Measurements from ENCODE around the gene ENPP3.

ENPP3 gene

GRCh38 chr6:131727467-131727866 lies 90.4 kb downstream of the ENPP3 start:
- Histone ChIP-seq H2AFZ (ENCODE audit: low read depth, low read length) (no peak overlapping the region), H3K79me2 (ENCODE audit: insufficient read depth, low read length) (no peaks in the 10 kb centered on the region), H3K4me3 (ENCODE audit: low read depth in 1 of 2, low read length in 2 of 2) (no peak overlapping the region), H3K4me1 (ENCODE audit: insufficient read depth, low read length) (no peaks in the 10 kb centered on the region), H3K27ac (ENCODE audit: low read length) (no peak overlapping the region), H3K9ac (ENCODE audit: low read depth, low read length) (no peak overlapping the region), H3K4me2 (ENCODE audit: insufficient read depth, low read length) (no peak overlapping the region), H3K36me3 (ENCODE audit: insufficient read depth, low read length) (no peaks in the 10 kb centered on the region), H3K9me3 (ENCODE audit: insufficient read depth, low read length, severe bottlenecking) (no peaks in the 10 kb centered on the region), H3K27me3 (ENCODE audit: insufficient read depth, low read length, poor library complexity) (peaks cover 14% of the 10 kb centered on the region), H4K20me1 (ENCODE audit: insufficient read depth, low read length) (no peaks in the 10 kb centered on the region)
- ATAC-seq (ENCODE audit: insufficient read depth, low read depth) (no peak), DNase-seq (no peak)
- TF ChIP-seq EZH2 (IDR thresholded peaks at IDR 0.05; ENCODE audit: borderline replicate concordance, low read depth, low read length, severe bottlenecking) (no peak), CTCF (IDR thresholded peaks at IDR 0.05; ENCODE audit: borderline replicate concordance, extremely low read depth, low read length, poor library complexity, severe bottlenecking) (no peak)

- peaks cover 13% of the 10 kb centered on the region for H3K27me3 ChIP-seq (ENCODE audit: insufficient read depth, low read length, poor library complexity)
- no peak for ATAC-seq (ENCODE audit: insufficient read depth, low read depth)
Observed at GRCh38 chr6:131727868-131728267, 90.8 kb downstream of the ENPP3 start.

GRCh38 chr6:131728296-131728939 lies 91.3 kb downstream of the ENPP3 start:
- Histone ChIP-seq H3K9ac (ENCODE audit: low read depth, low read length) (no peak overlapping the region), H3K27me3 (ENCODE audit: insufficient read depth, low read length, poor library complexity) (peaks cover 7% of the 10 kb centered on the region), H2AFZ (ENCODE audit: low read depth, low read length) (no peak overlapping the region), H3K36me3 (ENCODE audit: insufficient read depth, low read length) (no peaks in the 10 kb centered on the region), H3K9me3 (ENCODE audit: insufficient read depth, low read length, severe bottlenecking) (no peaks in the 10 kb centered on the region), H3K4me2 (ENCODE audit: insufficient read depth, low read length) (no peak overlapping the region), H3K4me1 (ENCODE audit: insufficient read depth, low read length) (no peaks in the 10 kb centered on the region), H4K20me1 (ENCODE audit: insufficient read depth, low read length) (no peaks in the 10 kb centered on the region), H3K4me3 (ENCODE audit: low read depth in 1 of 2, low read length in 2 of 2) (no peak overlapping the region), H3K27ac (ENCODE audit: low read length) (no peak overlapping the region), H3K79me2 (ENCODE audit: insufficient read depth, low read length) (no peaks in the 10 kb centered on the region)
- DNase-seq, result no peak
- TF ChIP-seq EZH2 (IDR thresholded peaks at IDR 0.05; ENCODE audit: borderline replicate concordance, low read depth, low read length, severe bottlenecking), result no peak
- ATAC-seq (ENCODE audit: insufficient read depth, low read depth), result no peak

More at GRCh38 chr6:131727868-131728267, 90.8 kb downstream of the ENPP3 start:
- Histone ChIP-seq H3K4me3 (ENCODE audit: low read depth in 1 of 2, low read length in 2 of 2) (no peak overlapping the region), H3K36me3 (ENCODE audit: insufficient read depth, low read length) (no peaks in the 10 kb centered on the region), H4K20me1 (ENCODE audit: insufficient read depth, low read length) (no peaks in the 10 kb centered on the region), H3K27ac (ENCODE audit: low read length) (no peak overlapping the region), H3K79me2 (ENCODE audit: insufficient read depth, low read length) (no peaks in the 10 kb centered on the region), H2AFZ (ENCODE audit: low read depth, low read length) (no peak overlapping the region), H3K9me3 (ENCODE audit: insufficient read depth, low read length, severe bottlenecking) (no peaks in the 10 kb centered on the region), H3K9ac (ENCODE audit: low read depth, low read length) (no peak overlapping the region), H3K4me2 (ENCODE audit: insufficient read depth, low read length) (no peak overlapping the region), H3K4me1 (ENCODE audit: insufficient read depth, low read length) (no peaks in the 10 kb centered on the region)
- TF ChIP-seq EZH2 (IDR thresholded peaks at IDR 0.05; ENCODE audit: borderline replicate concordance, low read depth, low read length, severe bottlenecking), result no peak
- no peak for TF ChIP-seq CTCF (IDR thresholded peaks at IDR 0.05; ENCODE audit: borderline replicate concordance, extremely low read depth, low read length, poor library complexity, severe bottlenecking)
- DNase-seq, result no peak

GRCh38 chr6:131729550-131729949 lies 92.4 kb downstream of the ENPP3 start:
- no peaks in the 10 kb centered on the region for H3K79me2 ChIP-seq (ENCODE audit: insufficient read depth, low read length)
- H3K27me3 ChIP-seq (ENCODE audit: insufficient read depth, low read length, poor library complexity), result peaks cover 4% of the 10 kb centered on the region
- no peak overlapping the region for H3K4me2 ChIP-seq (ENCODE audit: insufficient read depth, low read length)
- H3K4me1 ChIP-seq (ENCODE audit: insufficient read depth, low read length), result no peaks in the 10 kb centered on the region
- H3K9ac ChIP-seq (ENCODE audit: low read depth, low read length), result no peak overlapping the region
- no peaks in the 10 kb centered on the region for H4K20me1 ChIP-seq (ENCODE audit: insufficient read depth, low read length)
- TF ChIP-seq CTCF (IDR thresholded peaks at IDR 0.05; ENCODE audit: borderline replicate concordance, extremely low read depth, low read length, poor library complexity, severe bottlenecking) (no peak), EZH2 (IDR thresholded peaks at IDR 0.05; ENCODE audit: borderline replicate concordance, low read depth, low read length, severe bottlenecking) (no peak)
- no peak for ATAC-seq (ENCODE audit: insufficient read depth, low read depth)
- no peak overlapping the region for H3K4me3 ChIP-seq (ENCODE audit: low read depth in 1 of 2, low read length in 2 of 2)
- H3K9me3 ChIP-seq (ENCODE audit: insufficient read depth, low read length, severe bottlenecking), result no peaks in the 10 kb centered on the region
- no peak overlapping the region for H2AFZ ChIP-seq (ENCODE audit: low read depth, low read length)
- no peak for DNase-seq
- H3K27ac ChIP-seq (ENCODE audit: low read length), result no peak overlapping the region
- H3K36me3 ChIP-seq (ENCODE audit: insufficient read depth, low read length), result no peaks in the 10 kb centered on the region

Measured in DND-41 (cell line).